HG02571 (cell line): Measurements from ENCODE around the gene ARMC2.

Experiments used
- ATAC-seq: cut with Tn5 transposase; IDR thresholded peaks from one replicate; pipeline ENCODE4 v1.9.1; 2021; ENCODE audit warnings: mild to moderate bottlenecking, moderate library complexity; ENCODE audit not compliant: unreplicated experiment

Gene ARMC2

DNA sequence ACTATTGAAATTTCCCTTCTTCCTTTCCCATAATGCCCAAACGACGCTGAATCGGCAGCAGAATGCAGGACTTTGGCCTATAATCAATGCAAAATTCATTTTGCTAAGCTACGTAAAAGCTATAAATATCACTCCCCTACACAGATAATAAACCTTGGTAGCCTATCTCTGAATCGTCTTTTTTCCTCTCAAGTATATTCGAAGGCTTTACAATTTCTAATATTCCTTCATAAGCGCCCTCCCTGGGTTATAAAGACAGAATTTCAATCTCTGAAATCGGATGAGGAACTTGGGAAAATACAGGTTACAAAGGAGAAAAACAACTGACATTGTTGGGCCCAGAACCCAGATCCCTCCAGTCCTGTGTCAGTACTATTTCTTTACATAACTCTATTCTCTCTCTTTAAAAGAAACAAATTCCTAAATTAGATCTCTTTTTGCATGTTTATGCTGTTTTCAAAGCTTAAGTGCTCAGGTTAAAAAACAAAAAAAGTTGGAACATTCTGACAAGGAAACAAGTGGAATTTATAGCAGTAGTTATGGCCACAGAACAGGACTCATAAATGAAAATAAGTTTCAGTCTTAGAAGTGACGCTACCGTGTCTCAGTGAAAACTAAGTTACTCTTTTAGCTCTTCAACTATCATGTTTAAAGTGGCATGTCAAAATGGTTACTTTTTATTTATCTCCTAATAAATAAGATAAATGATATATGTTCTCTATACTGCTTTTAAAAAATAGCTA lies 161.9 kb downstream of the ARMC2 start:
- no peak for ATAC-seq

DNA sequence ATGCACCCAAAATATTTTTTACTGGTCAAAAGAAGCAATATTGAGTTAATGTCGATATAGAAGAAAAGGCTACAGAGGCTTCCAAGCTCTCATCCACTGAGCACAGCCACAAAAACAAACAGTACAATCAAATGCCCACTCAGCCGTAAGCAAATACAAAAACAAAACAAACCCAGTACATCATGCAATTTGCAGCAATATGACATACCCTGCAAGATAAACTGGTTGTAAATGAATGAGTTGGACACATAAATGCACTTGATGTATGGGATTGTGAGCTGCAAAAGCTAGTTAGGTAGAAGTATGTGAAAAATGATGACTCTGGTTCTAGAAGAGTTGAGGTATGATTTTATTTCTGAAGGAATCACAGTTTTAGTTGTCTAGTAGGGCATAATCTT lies 162.5 kb downstream of the ARMC2 start:
- no peak for ATAC-seq

DNA sequence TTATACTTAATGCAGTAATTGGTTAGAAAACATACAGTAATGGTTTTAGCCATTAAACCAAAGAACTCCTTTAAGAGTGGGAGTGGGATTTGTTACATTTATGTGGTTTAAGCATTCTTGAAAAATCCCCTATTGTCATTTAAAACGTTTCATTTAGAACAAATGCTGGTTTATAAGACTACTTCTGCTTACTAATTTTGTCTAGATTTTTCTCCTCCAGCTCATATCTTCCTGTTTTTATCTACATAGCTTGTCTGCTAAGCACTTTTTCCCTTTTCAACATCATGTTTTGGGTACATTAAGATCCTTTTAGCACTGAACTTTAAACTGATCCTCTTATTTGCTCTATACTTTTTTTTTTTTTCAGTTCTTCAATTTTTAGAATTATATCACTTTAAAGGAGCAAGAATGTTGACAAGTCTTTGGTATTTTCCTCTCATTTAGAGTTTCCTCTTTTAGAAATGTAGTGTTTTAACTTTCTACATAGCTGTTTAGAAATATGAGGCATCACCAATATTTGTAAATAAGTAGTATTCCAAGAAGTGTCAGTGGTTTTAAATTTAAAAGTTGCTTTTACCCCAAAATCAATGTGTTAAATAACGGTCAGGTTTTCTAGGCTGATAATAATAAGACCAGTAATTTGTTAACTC lies 165.6 kb downstream of the ARMC2 start:
- ATAC-seq = no peak

DNA sequence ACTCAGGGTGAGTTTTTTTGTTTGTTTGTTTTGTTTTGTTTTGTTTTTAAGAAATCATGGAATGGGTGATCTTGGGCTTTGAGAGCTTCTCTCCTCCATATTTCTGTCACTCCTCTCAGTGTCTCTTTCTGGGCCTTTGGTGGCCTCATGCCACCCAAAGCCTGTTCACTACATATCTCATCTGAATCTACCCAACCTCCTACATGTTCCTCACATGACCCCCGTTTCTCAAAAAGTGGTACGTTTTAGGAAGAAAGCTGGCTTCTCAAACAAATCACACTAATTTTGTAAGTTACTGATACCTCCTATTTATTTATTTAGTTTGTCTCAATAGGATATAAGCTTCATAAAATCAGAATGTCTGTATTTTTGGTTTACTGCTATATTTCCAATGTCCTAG lies 166.4 kb downstream of the ARMC2 start:
- no peak for ATAC-seq

DNA sequence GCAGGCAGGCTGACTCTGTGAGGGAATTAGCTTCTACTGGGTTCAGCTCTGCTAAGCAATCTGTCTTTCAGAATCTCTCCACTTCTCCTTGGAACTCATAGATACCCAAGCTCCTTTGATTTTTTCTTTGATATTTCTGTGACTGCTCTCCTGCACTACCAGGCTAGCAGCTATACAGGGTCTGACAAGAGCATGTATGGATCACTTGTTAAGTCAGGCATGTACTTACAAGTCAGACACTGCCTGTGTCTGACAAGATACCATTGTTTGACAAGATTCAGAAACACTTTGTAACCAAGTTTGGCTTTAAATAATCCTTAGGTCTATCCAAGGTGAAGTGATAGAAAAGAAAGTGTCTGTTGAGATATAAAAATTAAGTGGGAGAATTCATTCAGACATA lies 167.0 kb downstream of the ARMC2 start:
- no peak for ATAC-seq

DNA sequence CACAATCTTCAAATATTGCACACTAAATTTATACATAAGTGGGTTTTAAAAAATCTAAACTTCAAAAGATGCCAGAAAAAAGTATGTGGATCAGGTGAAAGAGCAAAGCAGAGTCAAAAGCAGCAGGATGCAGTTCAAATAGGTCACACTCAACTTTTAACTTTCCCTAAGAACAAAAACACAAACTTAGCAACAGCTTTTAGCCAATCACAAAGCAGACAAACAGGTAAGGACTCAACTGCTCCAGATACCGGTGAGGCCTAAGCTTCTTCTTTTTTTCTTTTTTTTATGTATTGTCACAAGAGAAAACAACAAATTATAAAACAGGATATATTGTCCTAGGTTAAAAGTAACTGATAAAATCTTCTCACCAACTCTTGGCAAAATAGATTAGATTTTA lies 171.7 kb downstream of the ARMC2 start:
- no peak for ATAC-seq

DNA sequence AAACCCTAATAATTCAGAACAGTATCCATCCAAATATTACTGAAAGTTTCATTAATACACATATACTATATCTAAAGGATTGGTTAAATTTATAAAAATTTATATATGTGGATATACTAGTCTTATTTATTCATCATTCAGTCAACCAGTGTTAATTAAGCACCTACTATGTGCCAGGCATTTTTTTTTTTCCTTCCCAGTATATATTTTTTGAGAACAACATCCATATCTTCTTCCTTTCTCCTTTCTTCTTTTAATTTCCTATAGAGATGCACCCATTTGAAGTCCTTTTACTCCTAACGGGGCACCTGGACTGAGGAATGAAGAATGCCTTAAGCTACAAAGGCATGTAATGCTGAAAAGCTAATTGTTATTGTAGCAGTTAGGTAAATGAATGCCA lies 173.6 kb downstream of the ARMC2 start:
- no peak for ATAC-seq

DNA sequence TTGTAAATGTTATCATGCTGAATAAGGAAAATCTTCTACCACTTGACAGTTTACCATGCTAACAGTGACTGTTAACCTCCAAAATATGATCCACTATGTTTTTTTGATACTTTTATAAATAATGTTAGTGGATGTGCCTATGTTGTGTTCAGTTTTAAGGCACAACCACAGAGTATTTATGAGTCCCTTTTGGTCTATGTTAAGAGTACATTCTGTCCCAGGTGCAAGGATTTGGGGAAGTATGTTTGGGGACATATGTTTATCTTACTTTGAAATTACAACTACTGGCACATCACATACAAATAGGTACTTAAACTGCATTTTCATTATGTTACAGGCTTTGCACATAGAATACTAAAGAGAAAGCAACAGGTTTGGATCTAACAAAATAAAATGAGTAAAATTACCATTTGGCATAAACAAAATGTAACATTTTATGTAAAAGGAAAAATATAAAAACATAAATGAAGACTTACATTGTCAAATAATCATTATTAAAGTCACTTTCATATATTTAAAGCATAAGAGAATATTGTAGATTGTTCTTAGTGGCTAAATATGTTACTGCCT lies 175.2 kb downstream of the ARMC2 start:
- ATAC-seq = no peak
